ENCODE measurements around the gene UBE2Z. TPM values are rescaled to one million over a fixed set of nuclear protein-coding genes. Genes with fewer than 3 reads are reported as not detected.
A peak's percentile ranks its signal among the peaks of the same experiment; 100 is the strongest.

UBE2Z gene
- total and polyA plus RNA-seq, 2 of the 8 experiments (the other 6 are each of a cell fraction or from before 2014, with no cell fraction given) = 73.4 to 75.9 TPM

DNA sequence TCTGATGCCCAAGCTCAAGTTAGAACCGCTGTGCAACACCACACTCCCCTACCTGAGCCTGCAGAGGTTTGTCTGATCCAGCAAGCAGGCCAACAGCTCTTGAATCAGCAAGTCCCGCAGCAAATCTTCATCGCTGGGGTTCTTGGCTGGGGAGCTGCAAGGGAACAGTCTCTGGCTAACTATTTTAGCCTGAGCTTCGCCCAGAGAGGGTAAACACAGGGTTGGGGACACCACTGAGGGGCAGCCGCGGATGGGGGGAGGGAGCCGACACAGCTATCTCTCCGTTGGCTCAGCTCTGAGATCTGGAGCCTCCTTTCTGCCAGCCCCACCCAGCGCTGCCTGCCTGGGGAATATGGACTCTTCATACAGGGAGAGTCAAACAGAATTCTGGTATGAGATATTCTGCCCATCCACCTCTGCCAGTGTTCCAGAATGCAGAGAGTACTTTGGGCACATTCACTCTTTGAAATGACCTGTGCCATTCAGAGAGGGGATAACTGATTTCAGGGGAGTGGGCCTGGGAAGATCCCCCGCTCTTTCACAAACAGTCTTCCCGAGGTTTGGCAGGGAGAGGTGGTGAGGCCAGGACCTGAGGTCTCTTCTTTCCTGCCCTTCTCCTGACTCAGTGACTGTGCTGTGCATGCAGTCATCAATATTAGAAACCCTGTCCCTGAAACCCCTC is 52.8 kb downstream of the UBE2Z start:
- Histone ChIP-seq H3K27ac (ENCODE audit: low read depth, low read length) (no peak overlapping the region), H2AK5ac (ENCODE audit: low read depth, low read length) (no peak overlapping the region), H2BK120ac (replicated peaks; ENCODE audit: low read depth, low read length) (peak overlapping the region; percentile 35), H4K5ac (ENCODE audit: insufficient read length, low read depth, low read length) (no peak overlapping the region), H3K9ac (replicated peaks in 1 of 4; ENCODE audit: extremely low read depth in 1 of 4, low read depth in 3 of 4, low read length in 3 of 4) (peak overlapping the region in 2 of 4 experiments; percentile 14 to 25; a peak in 1 of 7 replicates), H4K8ac (ENCODE audit: extremely low read depth, insufficient read depth, low read length) (peak overlapping the region; percentile 76; the same call in 1 of the 2 replicates), H2BK20ac (ENCODE audit: low read length) (peak overlapping the region; percentile 87; the same call in 1 of the 2 replicates), H2BK15ac (ENCODE audit: low read length) (no peak overlapping the region; the same call in 1 of the 2 replicates), H3K79me2 (ENCODE audit: control insufficient read depth in 1 of 2, insufficient read depth in 2 of 2, low read length in 2 of 2) (no peaks in the 10 kb centered on the region), H3K27me3 (replicated peaks in 1 of 4; ENCODE audit: control insufficient read depth in 3 of 4, extremely low read depth in 1 of 4, insufficient read depth in 3 of 4, low read length in 3 of 4) (no peaks in the 10 kb centered on the region; a peak in 1 of 7 replicates), H3K4ac (replicated peaks; ENCODE audit: insufficient read length, low read depth, low read length) (no peak overlapping the region), H2BK5ac (ENCODE audit: low read depth, low read length) (peak overlapping the region; percentile 61), H4K20me1 (replicated peaks in 1 of 2; ENCODE audit: control insufficient read depth in 1 of 2, insufficient read depth in 2 of 2, low read length in 2 of 2) (no peaks in the 10 kb centered on the region), H3K79me1 (ENCODE audit: low read depth, low read length) (no peaks in the 10 kb centered on the region), H3K36me3 (ENCODE audit: control insufficient read depth in 2 of 4, insufficient read depth in 4 of 4, low read length in 3 of 4) (no peaks in the 10 kb centered on the region), H3K9me3 (ENCODE audit: insufficient read depth in 2 of 2, low read depth in 1 of 2, low read length in 1 of 2) (no peaks in the 10 kb centered on the region), H3K23ac (ENCODE audit: insufficient read length) (no peak overlapping the region), H3K4me3 (ENCODE audit: extremely low read depth in 1 of 4, insufficient read depth in 2 of 4, low read depth in 3 of 4, low read length in 4 of 4) (peak overlapping the region in 2 of 4 experiments; percentile 14 to 25; a peak in 1 of 8 replicates), H3K23me2 (ENCODE audit: low read depth, low read length) (no peaks in the 10 kb centered on the region; the same call in 1 of the 2 replicates), H3K4me2 (ENCODE audit: insufficient read depth in 1 of 2, low read depth in 2 of 2, low read length in 2 of 2) (peak overlapping the region; percentile 54 to 56), H2AFZ (ENCODE audit: low read length) (peak overlapping the region; percentile 55; the same call in 1 of the 2 replicates), H3K14ac (ENCODE audit: insufficient read length) (no peak overlapping the region), H3K18ac (ENCODE audit: extremely low read depth, low read length) (peak overlapping the region; percentile 89), H4K91ac (replicated peaks; ENCODE audit: insufficient read length, low read length) (peak overlapping the region; percentile 76), H3K4me1 (replicated peaks in 1 of 4; ENCODE audit: control insufficient read depth in 3 of 4, insufficient read depth in 4 of 4, low read length in 3 of 4) (peaks cover 8 to 17% (median 13%) of the 10 kb centered on the region in 4 experiments; a peak in 6 of 7 replicates), H3K56ac (replicated peaks; ENCODE audit: insufficient read length, low read depth, low read length) (no peak overlapping the region), H2BK12ac (ENCODE audit: low read depth, low read length) (peak overlapping the region; percentile 89)
- ChIA-PET CTCF (ENCODE audit: partially characterized antibody) (interaction anchor here (0.6 to 7.1 kb wide), 19 partner anchors 7 to 112 kb away, joined by 3 to 64 read pairs (median 4); no protein-coding TSS in a partner anchor), POLR2A (ENCODE audit: partially characterized antibody) (interaction anchor here (0.7 to 4.6 kb wide), 19 partner anchors 10 to 225 kb away, joined by 3 to 41 read pairs (median 3); partner anchors contain the start of genes IGF2BP1 and SNF8)
- DNase-seq (ENCODE audit: low read depth in 1 of 2, low spot score in 2 of 2) = peak in 1 of 2 experiments; percentile 65
- no peak for FAIRE-seq
- WGBS, 2 experiments (ENCODE audit: extremely low coverage in 1 of 2, insufficient coverage in 1 of 2, insufficient read length in 1 of 2, insufficient replicate concordance in 2 of 2, low coverage in 1 of 2, low lambda C conversion rate in 2 of 2, missing lambda C conversion rate in 1 of 2) = 40% methylated on average over 11 of the region's 11 CpGs; no CpG with 5 or more reads in 1 of the 2 experiments
- TF ChIP-seq BCL11A (IDR thresholded peaks at IDR 0.05; ENCODE audit: low read depth in 2 of 2, low read length in 2 of 2) (no peak), RFX5 (IDR thresholded peaks at IDR 0.05; ENCODE audit: borderline replicate concordance, low read depth, low read length) (no peak), TEAD4 (IDR thresholded peaks at IDR 0.05; ENCODE audit: low read depth, low read length) (no peak), ASH2L (IDR thresholded peaks at IDR 0.05; ENCODE audit: low read length) (peak; percentile 42), GABPA (IDR thresholded peaks at IDR 0.05; ENCODE audit: borderline replicate concordance, insufficient read depth, low read length) (no peak), EP300 (IDR thresholded peaks at IDR 0.05; ENCODE audit: borderline replicate concordance in 1 of 2, low read depth in 2 of 2, low read length in 2 of 2) (no peak), SIX5 (IDR thresholded peaks at IDR 0.05; ENCODE audit: low read depth, low read length) (no peak), EZH2 (IDR thresholded peaks at IDR 0.05; ENCODE audit: low read depth, low read length, severe bottlenecking) (no peak)
- TF ChIP-seq, protein P1, sequence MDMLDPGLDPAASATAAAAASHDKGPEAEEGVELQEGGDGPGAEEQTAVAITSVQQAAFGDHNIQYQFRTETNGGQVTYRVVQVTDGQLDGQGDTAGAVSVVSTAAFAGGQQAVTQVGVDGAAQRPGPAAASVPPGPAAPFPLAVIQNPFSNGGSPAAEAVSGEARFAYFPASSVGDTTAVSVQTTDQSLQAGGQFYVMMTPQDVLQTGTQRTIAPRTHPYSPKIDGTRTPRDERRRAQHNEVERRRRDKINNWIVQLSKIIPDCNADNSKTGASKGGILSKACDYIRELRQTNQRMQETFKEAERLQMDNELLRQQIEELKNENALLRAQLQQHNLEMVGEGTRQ (IDR thresholded peaks at IDR 0.05; ENCODE audit: low read length) = no peak
- TF ChIP-seq, protein P2, sequence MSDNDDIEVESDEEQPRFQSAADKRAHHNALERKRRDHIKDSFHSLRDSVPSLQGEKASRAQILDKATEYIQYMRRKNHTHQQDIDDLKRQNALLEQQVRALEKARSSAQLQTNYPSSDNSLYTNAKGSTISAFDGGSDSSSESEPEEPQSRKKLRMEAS (IDR thresholded peaks at IDR 0.05) = 0 out of 2 replicates have a peak, but pooled peaks have one; percentile 12
